SK-N-MC (cell line): ENCODE results near the gene MGAT5.

Source experiments
- DNase-seq: peaks from one replicate; pipeline ENCODE4 v3.0.0-alpha.2; 2011; ENCODE audit warnings: low read depth, low spot score
- H3K27ac ChIP-seq: fragments of 200-600 bp; sonication (generic); 2 replicates; pipeline ENCODE4 v1.5.1; 2016; ENCODE audit warnings: mixed run types
- H3K36me3 ChIP-seq: fragments of 200-600 bp; sonication (generic); 2 replicates; pipeline ENCODE4 v1.6.1; 2017; ENCODE audit warnings: antibody characterized with exemption, low read length, mixed read lengths; ENCODE audit not compliant: insufficient read depth
- H3K4me3 ChIP-seq: fragments of 200-600 bp; sonication (generic); 2 replicates; pipeline ENCODE4 v1.5.1; 2016
- H3K9ac ChIP-seq: fragments of 200-600 bp; sonication (generic); 2 replicates; pipeline ENCODE4 v1.8.0; 2017; ENCODE audit warnings: mixed run types, mixed read lengths; ENCODE audit not compliant: insufficient read length
- H3K9me3 ChIP-seq: fragments of 200-600 bp; sonication (generic); 2 replicates; pipeline ENCODE4 v1.6.1; 2017; ENCODE audit warnings: low read depth, mild to moderate bottlenecking, antibody characterized with exemption, low read length, moderate library complexity, mixed read lengths
- EZH2 ChIP-seq: fragments of 200-600 bp; sonication (generic); IDR thresholded peaks from one replicate; pipeline ENCODE4 v1.6.1; 2017; ENCODE audit warnings: antibody characterized with exemption
- FOXP2 ChIP-seq: optimal IDR thresholded peaks from 2 replicates; pipeline ENCODE3; 2011; ENCODE audit warnings: mild to moderate bottlenecking, moderate library complexity; ENCODE audit not compliant: insufficient read depth; ENCODE audit errors: extremely low read length, control extremely low read depth
- POLR2AphosphoS5 ChIP-seq: IDR thresholded peaks from 2 replicates; pipeline ENCODE4 v1.6.1; 2012; ENCODE audit warnings: mild to moderate bottlenecking, low read depth, low read length, borderline replicate concordance

MGAT5 gene

GRCh38 chr2:134408791-134409190 lies 154.9 kb downstream of the MGAT5 start:
- no peak for DNase-seq
- Histone ChIP-seq H3K9me3 (no peaks in the 10 kb centered on the region), H3K9ac (no peak overlapping the region), H3K27ac (no peak overlapping the region), H3K36me3 (no peaks in the 10 kb centered on the region), H3K4me3 (no peak overlapping the region)
- TF ChIP-seq FOXP2 (no peak), POLR2AphosphoS5 (no peak), EZH2 (no peak)

GRCh38 chr2:134410006-134410405 lies 156.1 kb downstream of the MGAT5 start:
- no peaks in the 10 kb centered on the region for H3K36me3 ChIP-seq
- no peak overlapping the region for H3K4me3 ChIP-seq

GRCh38 chr2:134410831-134411231 lies 157.0 kb downstream of the MGAT5 start:
- H3K9ac ChIP-seq, result no peak overlapping the region
- H3K36me3 ChIP-seq, result no peaks in the 10 kb centered on the region
- no peak overlapping the region for H3K27ac ChIP-seq
- no peaks in the 10 kb centered on the region for H3K9me3 ChIP-seq
- TF ChIP-seq EZH2, result no peak
- TF ChIP-seq FOXP2, result no peak
- no peak for TF ChIP-seq POLR2AphosphoS5
- no peak for DNase-seq
- no peak overlapping the region for H3K4me3 ChIP-seq

More at GRCh38 chr2:134410006-134410405, 156.1 kb downstream of the MGAT5 start:
- no peak for TF ChIP-seq EZH2
- TF ChIP-seq FOXP2, result no peak
- TF ChIP-seq POLR2AphosphoS5, result no peak
- Histone ChIP-seq H3K27ac (no peak overlapping the region), H3K9me3 (no peaks in the 10 kb centered on the region), H3K9ac (no peak overlapping the region)
- DNase-seq, result no peak

- H3K36me3 ChIP-seq, result no peaks in the 10 kb centered on the region
- DNase-seq, result no peak
- no peak overlapping the region for H3K4me3 ChIP-seq
- H3K9me3 ChIP-seq, result no peaks in the 10 kb centered on the region
- no peak overlapping the region for H3K27ac ChIP-seq
- TF ChIP-seq FOXP2 (no peak), POLR2AphosphoS5 (no peak), EZH2 (no peak)
- no peak overlapping the region for H3K9ac ChIP-seq
These were observed 157.5 kb downstream of the MGAT5 start for GRCh38 chr2:134411279-134411827.

- H3K4me3 ChIP-seq, result no peak overlapping the region
- TF ChIP-seq EZH2, result no peak
- TF ChIP-seq FOXP2, result peak; percentile 10
- H3K27ac ChIP-seq, result no peak overlapping the region
These were observed 158.2 kb downstream of the MGAT5 start for GRCh38 chr2:134411828-134412638.

GRCh38 chr2:134412639-134412999 lies 158.7 kb downstream of the MGAT5 start:
- no peaks in the 10 kb centered on the region for H3K36me3 ChIP-seq
- H3K9ac ChIP-seq, result no peak overlapping the region
- no peak for TF ChIP-seq FOXP2
- no peak for TF ChIP-seq EZH2
- TF ChIP-seq POLR2AphosphoS5, result no peak
- H3K9me3 ChIP-seq, result no peaks in the 10 kb centered on the region
- no peak for DNase-seq
- no peak overlapping the region for H3K4me3 ChIP-seq
- no peak overlapping the region for H3K27ac ChIP-seq

More at GRCh38 chr2:134411828-134412638, 158.2 kb downstream of the MGAT5 start:
- DNase-seq, result peak; percentile 24
- Histone ChIP-seq H3K9ac (no peak overlapping the region), H3K36me3 (no peaks in the 10 kb centered on the region), H3K9me3 (no peaks in the 10 kb centered on the region)

- H3K4me3 ChIP-seq, result no peak overlapping the region
- no peak for TF ChIP-seq FOXP2
- TF ChIP-seq POLR2AphosphoS5, result no peak
- TF ChIP-seq EZH2, result no peak
- DNase-seq, result no peak
- H3K36me3 ChIP-seq, result no peaks in the 10 kb centered on the region
- H3K9ac ChIP-seq, result no peak overlapping the region
- no peak overlapping the region for H3K27ac ChIP-seq
- H3K9me3 ChIP-seq, result no peaks in the 10 kb centered on the region
These were observed 159.6 kb downstream of the MGAT5 start for GRCh38 chr2:134413430-134413829.

- no peak for DNase-seq
- no peaks in the 10 kb centered on the region for H3K36me3 ChIP-seq
- no peak overlapping the region for H3K27ac ChIP-seq
- no peak overlapping the region for H3K9ac ChIP-seq
- TF ChIP-seq EZH2, result no peak
- H3K9me3 ChIP-seq, result no peaks in the 10 kb centered on the region
- no peak overlapping the region for H3K4me3 ChIP-seq
These were observed 160.0 kb downstream of the MGAT5 start for GRCh38 chr2:134413912-134414311.

GRCh38 chr2:134416018-134416417 lies 162.1 kb downstream of the MGAT5 start:
- Histone ChIP-seq H3K36me3 (no peaks in the 10 kb centered on the region), H3K9ac (no peak overlapping the region), H3K4me3 (no peak overlapping the region), H3K27ac (no peak overlapping the region), H3K9me3 (no peaks in the 10 kb centered on the region)
- TF ChIP-seq EZH2, result no peak
- no peak for TF ChIP-seq FOXP2
- TF ChIP-seq POLR2AphosphoS5, result no peak
- no peak for DNase-seq
